OCI-LY7 (cell line): ENCODE data around the gene NMBR.

Source experiments
- EZH2phosphoT487 ChIP-seq: fragments of 200-600 bp; sonication (generic); IDR thresholded peaks from 2 replicates; pipeline ENCODE4 v1.6.1; 2018; ENCODE audit warnings: low read depth, borderline replicate concordance, mild to moderate bottlenecking, mixed run types, antibody characterized with exemption, low read length, moderate library complexity, mixed read lengths
- TF ChIP-seq, protein P1 (sequence below): fragments of 200-600 bp; sonication (generic); conservative IDR thresholded peaks from 2 replicates; pipeline ENCODE4 v1.5.1; 2014; ENCODE audit warnings: mild to moderate bottlenecking, antibody characterized with exemption, low read length, moderate library complexity, mixed read lengths

DNA sequence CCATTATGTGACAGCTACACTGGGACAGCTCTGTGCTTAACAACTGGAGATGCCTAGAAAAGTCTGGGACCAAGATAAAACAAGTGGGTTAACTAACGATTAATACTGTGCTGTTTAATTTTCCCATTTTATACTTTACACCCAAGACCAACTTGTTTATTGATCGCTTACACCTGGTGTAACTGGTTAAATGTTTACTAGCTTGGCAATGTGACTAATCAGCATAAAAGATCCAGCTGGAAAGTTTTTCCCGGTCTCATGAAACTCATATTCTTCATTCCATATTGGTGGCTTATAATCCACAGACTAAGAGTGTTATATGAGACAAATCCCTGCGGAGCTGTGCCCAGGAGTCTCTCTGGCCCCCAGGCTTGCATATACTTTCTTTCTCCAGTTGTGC is 115.9 kb downstream of the NMBR start:
- TF ChIP-seq, protein P1, sequence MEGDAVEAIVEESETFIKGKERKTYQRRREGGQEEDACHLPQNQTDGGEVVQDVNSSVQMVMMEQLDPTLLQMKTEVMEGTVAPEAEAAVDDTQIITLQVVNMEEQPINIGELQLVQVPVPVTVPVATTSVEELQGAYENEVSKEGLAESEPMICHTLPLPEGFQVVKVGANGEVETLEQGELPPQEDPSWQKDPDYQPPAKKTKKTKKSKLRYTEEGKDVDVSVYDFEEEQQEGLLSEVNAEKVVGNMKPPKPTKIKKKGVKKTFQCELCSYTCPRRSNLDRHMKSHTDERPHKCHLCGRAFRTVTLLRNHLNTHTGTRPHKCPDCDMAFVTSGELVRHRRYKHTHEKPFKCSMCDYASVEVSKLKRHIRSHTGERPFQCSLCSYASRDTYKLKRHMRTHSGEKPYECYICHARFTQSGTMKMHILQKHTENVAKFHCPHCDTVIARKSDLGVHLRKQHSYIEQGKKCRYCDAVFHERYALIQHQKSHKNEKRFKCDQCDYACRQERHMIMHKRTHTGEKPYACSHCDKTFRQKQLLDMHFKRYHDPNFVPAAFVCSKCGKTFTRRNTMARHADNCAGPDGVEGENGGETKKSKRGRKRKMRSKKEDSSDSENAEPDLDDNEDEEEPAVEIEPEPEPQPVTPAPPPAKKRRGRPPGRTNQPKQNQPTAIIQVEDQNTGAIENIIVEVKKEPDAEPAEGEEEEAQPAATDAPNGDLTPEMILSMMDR, result no peak
- no peak for TF ChIP-seq EZH2phosphoT487
